H1 (cell line): Measurements from ENCODE around the gene MAP3K13. TPM values are rescaled to one million over a fixed set of nuclear protein-coding genes. Genes with fewer than 3 reads are reported as not detected.

Source experiments
- CTCF ChIA-PET: fragments of 300-600 bp; sonication (Branson Sonifier 250); formaldehyde crosslinking; loops from one replicate; lab custom pipeline; 2021; ENCODE audit not compliant: partially characterized antibody; lab: Charles Lee
- POLR2A ChIA-PET: fragments of 300-600 bp; sonication (Branson Sonifier 250); formaldehyde crosslinking; loops from one replicate; lab custom pipeline; 2021; ENCODE audit warnings: inconsistent platforms; ENCODE audit not compliant: partially characterized antibody; lab: Charles Lee
- DNase-seq, 2 experiments: peaks; one replicate each; pipeline versions ENCODE4 v3.0.0 to v3.0.0-alpha.2; 2010 to 2022; ENCODE audit warnings: low spot score in 2 of 2, low read depth in 1 of 2, mixed read lengths in 1 of 2
- FAIRE-seq: peaks from 2 replicates; lab custom pipeline; 2011; peaks lifted over from hg19 to GRCh38; lab: Jason Lieb, UNC
- H2AFZ ChIP-seq: 2 replicates; pipeline ENCODE4 v1.8.1; 2012; ENCODE audit warnings: low read length, inconsistent platforms
- H2AK5ac ChIP-seq: 2 replicates; pipeline ENCODE4 v1.6.1; 2013; ENCODE audit warnings: low read depth, low read length
- H2BK120ac ChIP-seq: replicated peaks from 2 replicates; pipeline ENCODE3; 2013; ENCODE audit warnings: low read depth, low read length, inconsistent platforms
- H2BK12ac ChIP-seq: 2 replicates; pipeline ENCODE4 v1.6.1; 2013; ENCODE audit warnings: low read depth, low read length
- H2BK15ac ChIP-seq: 2 replicates; pipeline ENCODE4 v1.6.1; 2013; ENCODE audit warnings: low read length
- H2BK20ac ChIP-seq: 2 replicates; pipeline ENCODE4 v1.6.1; 2013; ENCODE audit warnings: low read length
- H2BK5ac ChIP-seq: 2 replicates; pipeline ENCODE4 v1.6.1; 2013; ENCODE audit warnings: low read depth, low read length
- H3K14ac ChIP-seq: 2 replicates; pipeline ENCODE4 v1.6.1; 2013; ENCODE audit warnings: inconsistent platforms; ENCODE audit not compliant: insufficient read length
- H3K18ac ChIP-seq: 2 replicates; pipeline ENCODE4 v1.6.1; 2013; ENCODE audit warnings: low read length; ENCODE audit errors: extremely low read depth
- H3K23ac ChIP-seq: 2 replicates; pipeline ENCODE4 v1.6.1; 2013; ENCODE audit warnings: inconsistent platforms; ENCODE audit not compliant: insufficient read length
- H3K23me2 ChIP-seq: 2 replicates; pipeline ENCODE4 v1.6.1; 2013; ENCODE audit warnings: low read depth, low read length
- H3K27ac ChIP-seq: 2 replicates; pipeline ENCODE4 v1.6.1; 2011; ENCODE audit warnings: low read depth, low read length, inconsistent platforms
- H3K27me3 ChIP-seq, 4 experiments: replicated peaks in 1 of 4; 1 replicate in 1 of 4; 2 replicates in 3 of 4; pipeline versions ENCODE4 v1.6.1 to v1.8.1; 2011 to 2013; ENCODE audit warnings: low read length in 3 of 4, mild to moderate bottlenecking in 3 of 4, inconsistent platforms in 2 of 4, mixed read lengths in 2 of 4, moderate library complexity in 1 of 4; ENCODE audit not compliant: control insufficient read depth in 3 of 4, insufficient read depth in 3 of 4; ENCODE audit errors: extremely low read depth in 1 of 4
- H3K36me3 ChIP-seq, 4 experiments: 2 replicates each; pipeline versions ENCODE4 v1.6.1 to v1.8.1; 2011 to 2013; ENCODE audit warnings: mild to moderate bottlenecking in 4 of 4, low read length in 3 of 4, moderate library complexity in 2 of 4, control low read depth in 1 of 4, inconsistent platforms in 1 of 4; ENCODE audit not compliant: insufficient read depth in 4 of 4, control insufficient read depth in 2 of 4
- H3K4ac ChIP-seq: replicated peaks from 2 replicates; pipeline ENCODE3; 2013; ENCODE audit warnings: low read length, low read depth, mixed read lengths, inconsistent platforms; ENCODE audit not compliant: insufficient read length
- H3K4me1 ChIP-seq, 4 experiments: replicated peaks in 1 of 4; 1 replicate in 1 of 4; 2 replicates in 3 of 4; pipeline versions ENCODE4 v1.6.1 to v1.8.1; 2011 to 2013; ENCODE audit warnings: low read length in 3 of 4, inconsistent platforms in 2 of 4, mixed read lengths in 1 of 4; ENCODE audit not compliant: insufficient read depth in 4 of 4, control insufficient read depth in 3 of 4
- H3K4me2 ChIP-seq, 2 experiments: 2 replicates each; pipeline versions ENCODE4 v1.6.1 to v1.8.1; 2011 to 2013; ENCODE audit warnings: low read depth in 2 of 2, low read length in 2 of 2, control low read depth in 1 of 2, inconsistent platforms in 1 of 2, mild to moderate bottlenecking in 1 of 2; ENCODE audit not compliant: insufficient read depth in 1 of 2
- H3K4me3 ChIP-seq, 4 experiments: fragments of 200-600, 300-600 bp in 1 of 4; sonication (generic), shearing (Covaris generic), sonication (Bioruptor Twin) in 1 of 4; 2 replicates each; pipeline versions ENCODE4 v1.5.1 to v1.8.1; 2011 to 2016; ENCODE audit warnings: low read length in 4 of 4, low read depth in 3 of 4, control low read depth in 2 of 4, inconsistent platforms in 2 of 4, mild to moderate bottlenecking in 2 of 4, mixed read lengths in 1 of 4, moderate library complexity in 1 of 4; ENCODE audit not compliant: insufficient read depth in 2 of 4; ENCODE audit errors: extremely low read depth in 1 of 4
- H3K56ac ChIP-seq: replicated peaks from 2 replicates; pipeline ENCODE3; 2013; ENCODE audit warnings: low read depth, mild to moderate bottlenecking, mixed read lengths, low read length, inconsistent platforms; ENCODE audit not compliant: insufficient read length
- H3K79me1 ChIP-seq: 2 replicates; pipeline ENCODE4 v1.6.1; 2013; ENCODE audit warnings: low read depth, low read length, control low read depth
- H3K79me2 ChIP-seq, 2 experiments: 2 replicates each; pipeline versions ENCODE4 v1.6.1 to v1.8.1; 2012 to 2013; ENCODE audit warnings: low read length in 2 of 2, mild to moderate bottlenecking in 2 of 2, inconsistent platforms in 1 of 2; ENCODE audit not compliant: insufficient read depth in 2 of 2, control insufficient read depth in 1 of 2
- H3K9ac ChIP-seq, 4 experiments: replicated peaks in 1 of 4; 1 replicate in 1 of 4; 2 replicates in 3 of 4; pipeline versions ENCODE4 v1.6.1 to v1.8.1; 2011 to 2013; ENCODE audit warnings: low read depth in 3 of 4, low read length in 3 of 4, control low read depth in 2 of 4, mild to moderate bottlenecking in 2 of 4, moderate library complexity in 2 of 4, inconsistent platforms in 1 of 4; ENCODE audit errors: extremely low read depth in 1 of 4
- H3K9me3 ChIP-seq, 2 experiments: 2 replicates each; pipeline versions ENCODE4 v1.6.1 to v1.8.1; 2012 to 2013; ENCODE audit warnings: mild to moderate bottlenecking in 2 of 2, moderate library complexity in 2 of 2, control low read depth in 1 of 2, inconsistent platforms in 1 of 2, low read depth in 1 of 2, low read length in 1 of 2, mixed read lengths in 1 of 2; ENCODE audit not compliant: insufficient read depth in 2 of 2
- H4K20me1 ChIP-seq, 2 experiments: replicated peaks in 1 of 2; 2 replicates each; pipeline versions ENCODE3 to v1.8.1; 2011 to 2013; ENCODE audit warnings: inconsistent platforms in 2 of 2, low read length in 2 of 2, mild to moderate bottlenecking in 1 of 2; ENCODE audit not compliant: insufficient read depth in 2 of 2, control insufficient read depth in 1 of 2
- H4K5ac ChIP-seq: 2 replicates; pipeline ENCODE4 v1.6.1; 2013; ENCODE audit warnings: low read length, low read depth, mixed read lengths, inconsistent platforms; ENCODE audit not compliant: insufficient read length
- H4K8ac ChIP-seq: 2 replicates; pipeline ENCODE4 v1.8.0; 2013; ENCODE audit warnings: mild to moderate bottlenecking, moderate library complexity, low read length, inconsistent platforms; ENCODE audit not compliant: insufficient read depth; ENCODE audit errors: extremely low read depth
- H4K91ac ChIP-seq: replicated peaks from 2 replicates; pipeline ENCODE3; 2013; ENCODE audit warnings: low read length, mixed read lengths, inconsistent platforms; ENCODE audit not compliant: insufficient read length
- CBX8 ChIP-seq: fragments of 300-800, 300-1000 bp; sonication (generic); IDR thresholded peaks from 2 replicates; pipeline ENCODE4 v1.7.1; 2016; ENCODE audit warnings: low read depth, low read length, borderline replicate concordance
- E2F6 ChIP-seq: IDR thresholded peaks from 2 replicates; pipeline ENCODE4 v1.6.1; 2012; ENCODE audit warnings: inconsistent platforms
- FOSL1 ChIP-seq: IDR thresholded peaks from 2 replicates; pipeline ENCODE4 v1.6.1; 2011; ENCODE audit warnings: mild to moderate bottlenecking, low read depth, low read length, moderate library complexity; ENCODE audit not compliant: insufficient read depth
- GTF2F1 ChIP-seq: IDR thresholded peaks from 2 replicates; pipeline ENCODE4 v1.6.1; 2012; ENCODE audit warnings: low read depth, low read length, improper control_type of control experiment, borderline replicate concordance
- MAFK ChIP-seq: IDR thresholded peaks from 2 replicates; pipeline ENCODE4 v1.6.1; 2012; ENCODE audit warnings: low read depth, mild to moderate bottlenecking, improper control_type of control experiment, low read length
- POLR2A ChIP-seq, 2 experiments: IDR thresholded peaks; 1 replicate in 1 of 2; 2 replicates in 1 of 2; pipeline ENCODE4 v1.6.1; 2011; ENCODE audit warnings: low read depth in 2 of 2, low read length in 2 of 2, mild to moderate bottlenecking in 2 of 2; ENCODE audit errors: control extremely low read depth in 1 of 2
- POLR2AphosphoS5 ChIP-seq: IDR thresholded peaks from 2 replicates; pipeline ENCODE4 v1.6.1; 2011; ENCODE audit warnings: low read depth, low read length
- RFX5 ChIP-seq: IDR thresholded peaks from 2 replicates; pipeline ENCODE4 v1.6.1; 2011; ENCODE audit warnings: low read depth, low read length, improper control_type of control experiment, borderline replicate concordance
- RXRA ChIP-seq: IDR thresholded peaks from 2 replicates; pipeline ENCODE4 v1.6.1; 2011; ENCODE audit warnings: low read depth, mild to moderate bottlenecking, low read length, moderate library complexity; ENCODE audit not compliant: insufficient read depth
- SIX5 ChIP-seq: IDR thresholded peaks from 2 replicates; pipeline ENCODE4 v1.6.1; 2011; ENCODE audit warnings: mild to moderate bottlenecking, low read depth, low read length
- WGBS, 2 experiments: shearing (Covaris generic) in 1 of 2; methylation state at CpG; one replicate each; pipeline versions ENCODE4 v1.1.6 to v1.1.7; 2013 to 2015; ENCODE audit warnings: low lambda C conversion rate in 2 of 2, mixed read lengths in 2 of 2, inconsistent platforms in 1 of 2, low coverage in 1 of 2, missing lambda C conversion rate in 1 of 2; ENCODE audit not compliant: insufficient replicate concordance in 2 of 2, insufficient coverage in 1 of 2, insufficient read length in 1 of 2; ENCODE audit errors: extremely low coverage in 1 of 2, missing lambda C conversion rate in 1 of 2; 5-methylcytosine and 5-hydroxymethylcytosine counted together
- polyA plus RNA-seq, 7 experiments: library from polyadenylated mRNA; depleted of rRNA in 3 of 7; stranded (reverse) in 5 of 7; unstranded in 2 of 7; fragments of >200 nt in 5 of 7; fragments of 200-250 nt in 2 of 7; gene quantifications; 1 replicate in 5 of 7; 2 replicates in 1 of 7; 4 replicates in 1 of 7; pipeline versions ENCODE4 v1.2.1 to v1.2.3, GENCODE V29; 2011 to 2013; ENCODE audit warnings: missing spikeins in 2 of 7, mixed read lengths in 2 of 7
- total RNA-seq: library from RNA; stranded (reverse); fragmentation: NEBNext Ultra II Directional; extraction: Animal tissue kit (Norgen Biotek cat#: 25700); gene quantifications from 2 replicates; pipeline ENCODE4 v1.2.1, GENCODE V29; 2021

Gene MAP3K13
- total and polyA plus RNA-seq, 2 of the 8 experiments (the other 6 are each of a cell fraction or from before 2014, with no cell fraction given): 6.8 to 17.9 TPM

DNA sequence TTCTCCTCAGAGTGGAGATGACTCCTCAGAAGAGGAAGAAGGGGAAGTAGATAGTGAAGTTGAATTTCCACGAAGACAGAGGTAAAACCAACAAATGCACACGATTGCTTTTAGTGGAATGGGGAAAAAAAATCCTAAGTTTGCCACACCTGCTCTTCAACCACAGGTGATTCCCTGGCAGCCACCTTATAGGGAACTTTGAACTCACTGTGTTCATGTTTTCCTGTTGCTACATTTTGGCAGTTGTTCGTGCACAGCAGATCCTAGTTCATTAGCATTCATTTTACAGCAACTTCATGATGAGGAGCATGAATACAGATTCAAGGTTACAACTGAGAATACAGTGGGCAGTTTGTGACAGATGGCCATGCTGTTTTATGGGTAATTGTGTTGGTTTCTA is 114.4 kb downstream of the MAP3K13 start:
- Histone ChIP-seq H3K27me3 (no peaks in the 10 kb centered on the region), H3K14ac (no peak overlapping the region), H3K9me3 (no peaks in the 10 kb centered on the region), H4K8ac (no peak overlapping the region), H3K4ac (no peak overlapping the region), H2BK20ac (no peak overlapping the region), H3K4me2 (no peak overlapping the region), H3K36me3 (no peaks in the 10 kb centered on the region; a peak in 1 of 8 replicates), H3K4me1 (no peaks in the 10 kb centered on the region), H4K20me1 (no peaks in the 10 kb centered on the region), H3K56ac (no peak overlapping the region), H3K4me3 (no peak overlapping the region), H3K79me1 (no peaks in the 10 kb centered on the region), H3K27ac (no peak overlapping the region), H3K23me2 (no peaks in the 10 kb centered on the region), H4K91ac (no peak overlapping the region), H2BK12ac (no peak overlapping the region), H3K23ac (no peak overlapping the region), H3K79me2 (no peaks in the 10 kb centered on the region), H2AFZ (no peak overlapping the region), H2BK15ac (no peak overlapping the region), H2AK5ac (no peak overlapping the region), H4K5ac (no peak overlapping the region), H3K18ac (no peak overlapping the region), H2BK5ac (no peak overlapping the region), H2BK120ac (no peak overlapping the region), H3K9ac (no peak overlapping the region)
- DNase-seq (no peak), FAIRE-seq (no peak)
- TF ChIP-seq POLR2AphosphoS5: no peak
- no peak for TF ChIP-seq FOSL1
- no peak for TF ChIP-seq CBX8
- no peak for TF ChIP-seq RFX5
- TF ChIP-seq POLR2A (IDR thresholded peaks at IDR 0.05; ENCODE audit: control extremely low read depth in 1 of 2, low read depth in 2 of 2, low read length in 2 of 2): no peak
- no peak for TF ChIP-seq MAFK
- TF ChIP-seq SIX5: no peak
- TF ChIP-seq GTF2F1: no peak
- TF ChIP-seq E2F6: no peak
- no peak for TF ChIP-seq RXRA
- ChIA-PET CTCF (interaction anchor here (0.8 to 1.0 kb wide), 2 partner anchors 16 to 98 kb away, joined by 3 to 5 read pairs; no protein-coding TSS in a partner anchor), POLR2A (interaction anchor here (1.2 kb wide), 2 partner anchors 11 to 22 kb away, joined by 3 to 6 read pairs; partner anchors contain the start of gene TMEM41A)
- WGBS, 2 experiments: 85% methylated on average over 3 of the region's 3 CpGs; no CpG with 5 or more reads in 1 of the 2 experiments
